HUES64 (cell line): ENCODE measurements around the gene GJB1.

Experiments
- H3K27ac ChIP-seq: 2 replicates; pipeline ENCODE4 v1.7.0; 2013; ENCODE audit warnings: low read depth, low read length, inconsistent platforms
- H3K27me3 ChIP-seq: 2 replicates; pipeline ENCODE4 v1.6.1; 2013; ENCODE audit warnings: mild to moderate bottlenecking, low read length; ENCODE audit not compliant: insufficient read depth
- H3K36me3 ChIP-seq: 2 replicates; pipeline ENCODE4 v1.6.1; 2013; ENCODE audit warnings: mild to moderate bottlenecking, low read length; ENCODE audit not compliant: insufficient read depth
- H3K4me1 ChIP-seq: 2 replicates; pipeline ENCODE4 v1.6.1; 2013; ENCODE audit warnings: mild to moderate bottlenecking, low read length, moderate library complexity; ENCODE audit not compliant: insufficient read depth
- H3K4me3 ChIP-seq: 2 replicates; pipeline ENCODE4 v1.5.1; 2013; ENCODE audit warnings: mild to moderate bottlenecking, low read length, moderate library complexity
- H3K9ac ChIP-seq: 2 replicates; pipeline ENCODE4 v1.6.1; 2013; ENCODE audit warnings: mild to moderate bottlenecking, low read depth, low read length
- H3K9me3 ChIP-seq: 2 replicates; pipeline ENCODE4 v1.6.1; 2013; ENCODE audit warnings: low read depth, low read length; ENCODE audit not compliant: insufficient read depth
- WGBS: fragments of 150-250, 120-280 bp; methylation state at CpG from one replicate; pipeline ENCODE4 v1.1.7; 2013; ENCODE audit warnings: missing lambda C conversion rate; 5-methylcytosine and 5-hydroxymethylcytosine counted together

GJB1 gene

DNA sequence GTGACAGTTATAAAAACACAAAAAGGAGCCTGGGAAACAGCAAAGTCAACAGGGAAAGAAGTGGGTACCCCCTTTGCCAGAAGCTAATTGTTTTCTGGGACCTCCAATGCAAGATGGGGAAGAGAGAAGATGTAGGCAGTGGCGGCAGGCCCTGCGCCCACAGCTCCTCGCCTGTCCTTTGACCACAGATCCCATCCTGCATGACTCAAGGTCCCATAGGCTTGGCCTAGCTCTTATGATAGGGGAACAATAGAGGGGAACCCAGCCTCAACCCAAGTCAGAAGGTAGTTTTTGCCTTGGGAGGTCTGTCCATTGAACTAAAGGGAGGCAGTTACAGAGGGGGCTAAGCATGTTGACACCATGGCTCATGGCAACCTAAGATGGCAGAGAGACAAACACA, 16.8 kb downstream of the GJB1 start:
- H3K9me3 ChIP-seq = no peaks in the 10 kb centered on the region
- WGBS = 100% methylated on average over 3 of the region's 3 CpGs

DNA sequence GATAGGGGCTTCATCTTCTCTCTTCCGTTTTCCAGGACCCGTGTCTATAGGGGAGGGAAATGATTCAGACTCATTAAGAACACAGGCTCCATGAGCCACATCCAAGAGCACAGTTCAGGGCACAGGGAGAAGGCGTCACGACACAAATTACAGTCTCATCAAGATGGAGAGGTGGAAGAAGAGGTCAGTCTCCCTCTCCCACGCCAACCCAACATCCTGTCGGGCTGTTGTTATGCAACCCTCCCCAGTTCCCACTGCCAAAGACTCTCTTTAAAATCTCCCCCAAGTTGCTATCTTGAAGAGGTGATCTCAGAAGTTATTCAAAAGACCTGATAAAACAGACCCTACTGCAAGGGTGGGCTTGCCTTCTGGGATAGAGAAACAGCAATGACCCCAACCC, 18.3 kb downstream of the GJB1 start:
- Histone ChIP-seq H3K4me3 (no peak overlapping the region), H3K36me3 (peaks cover 66% of the 10 kb centered on the region), H3K27ac (no peak overlapping the region), H3K27me3 (no peaks in the 10 kb centered on the region), H3K9me3 (no peaks in the 10 kb centered on the region), H3K4me1 (no peaks in the 10 kb centered on the region), H3K9ac (no peak overlapping the region)
- 95% methylated on average over 4 of the region's 6 CpGs for WGBS

More for the DNA sequence above, 16.8 kb downstream of the GJB1 start:
- no peak overlapping the region for H3K4me3 ChIP-seq
- peaks cover 52% of the 10 kb centered on the region for H3K36me3 ChIP-seq
- no peak overlapping the region for H3K9ac ChIP-seq
- no peaks in the 10 kb centered on the region for H3K27me3 ChIP-seq
- no peak overlapping the region for H3K27ac ChIP-seq
- no peaks in the 10 kb centered on the region for H3K4me1 ChIP-seq

DNA sequence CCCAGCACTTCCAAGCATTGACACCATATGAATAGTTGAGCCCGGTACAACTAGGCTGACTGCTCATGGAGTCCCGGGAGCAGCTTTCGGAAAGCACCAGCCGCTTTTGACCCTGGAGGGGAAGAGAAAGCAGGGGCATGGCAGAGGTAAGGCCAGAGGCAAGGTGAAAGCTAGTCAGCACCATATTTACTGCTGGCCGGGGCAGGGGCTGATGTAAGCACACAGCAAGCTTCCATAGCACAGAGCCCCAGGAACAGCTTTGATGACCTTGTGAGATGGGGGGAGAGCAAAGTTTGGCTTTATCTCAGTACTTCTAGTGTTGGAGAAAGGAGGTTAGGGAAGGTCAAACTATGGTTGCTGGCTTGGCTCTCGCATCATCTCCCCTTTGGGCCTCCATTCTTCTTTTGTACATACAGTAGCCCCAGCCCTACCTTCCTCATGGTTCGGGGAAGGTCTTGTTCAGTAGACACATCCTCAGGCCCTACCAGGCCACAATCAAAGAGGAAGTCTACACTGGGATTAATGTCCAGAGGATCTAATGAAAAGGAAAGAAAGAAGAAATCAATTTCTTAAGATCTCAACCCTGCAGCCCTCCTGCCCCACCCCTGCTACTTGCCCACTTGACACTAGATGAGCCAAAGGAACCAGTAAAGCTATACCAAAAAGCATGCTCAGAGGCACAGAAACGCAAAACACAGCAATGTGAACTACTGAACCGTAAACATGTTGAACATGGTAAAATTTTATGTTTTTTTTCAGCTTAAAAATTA, 21.5 kb downstream of the GJB1 start:
- H3K9ac ChIP-seq = no peak overlapping the region
- no peaks in the 10 kb centered on the region for H3K27me3 ChIP-seq
- H3K36me3 ChIP-seq = peaks cover 98% of the 10 kb centered on the region
- H3K9me3 ChIP-seq = no peaks in the 10 kb centered on the region
- H3K4me1 ChIP-seq = no peaks in the 10 kb centered on the region
- H3K27ac ChIP-seq = no peak overlapping the region
- WGBS = 95% methylated on average over 7 of the region's 9 CpGs
- H3K4me3 ChIP-seq = no peak overlapping the region

DNA sequence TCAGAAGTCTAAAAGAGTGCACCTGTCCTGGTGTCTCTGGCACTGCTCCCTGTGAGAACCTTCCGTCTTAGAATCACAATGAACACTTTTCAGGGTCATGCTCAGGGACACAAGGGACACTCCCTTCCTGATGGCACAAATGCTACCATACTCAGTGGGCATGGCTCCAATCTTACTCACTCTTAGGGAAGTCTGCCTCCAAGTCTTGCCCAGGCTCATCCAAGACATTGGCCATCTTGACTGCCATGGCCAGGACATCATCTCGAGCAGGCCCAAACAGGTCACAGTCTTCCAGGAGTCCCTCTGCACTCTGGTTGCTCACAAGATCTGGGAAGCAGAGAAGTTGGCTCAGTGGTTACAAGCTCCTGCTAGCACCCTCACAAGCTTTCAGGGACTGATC, 22.1 kb downstream of the GJB1 start:
- H3K27ac ChIP-seq = no peak overlapping the region
- 95% methylated on average over 2 of the region's 2 CpGs for WGBS
- H3K36me3 ChIP-seq = peaks cover 98% of the 10 kb centered on the region
- H3K9ac ChIP-seq = no peak overlapping the region
- H3K27me3 ChIP-seq = no peaks in the 10 kb centered on the region
- H3K9me3 ChIP-seq = no peaks in the 10 kb centered on the region
- H3K4me3 ChIP-seq = no peak overlapping the region
- H3K4me1 ChIP-seq = no peaks in the 10 kb centered on the region

DNA sequence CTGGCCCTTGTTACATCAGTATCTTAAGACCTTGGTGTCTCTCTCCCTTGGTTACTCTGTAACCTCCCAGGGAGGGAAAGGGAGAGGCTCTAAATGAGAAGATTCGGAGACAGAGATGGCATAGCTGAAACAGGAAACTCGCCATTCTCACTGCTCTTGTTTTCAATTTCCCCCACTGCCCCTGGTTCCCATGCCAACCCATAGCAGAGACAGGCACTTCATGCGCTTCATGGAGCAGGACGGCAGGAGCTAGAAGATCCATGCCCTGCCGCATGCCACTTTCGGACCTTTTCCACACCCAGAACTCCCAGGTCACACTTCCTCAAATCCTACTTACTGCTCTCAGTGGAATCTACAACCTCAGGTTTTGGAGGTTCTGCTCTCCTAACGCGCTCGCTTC, 27.8 kb downstream of the GJB1 start:
- Histone ChIP-seq H3K36me3 (peaks cover 51% of the 10 kb centered on the region), H3K9me3 (no peaks in the 10 kb centered on the region)

DNA sequence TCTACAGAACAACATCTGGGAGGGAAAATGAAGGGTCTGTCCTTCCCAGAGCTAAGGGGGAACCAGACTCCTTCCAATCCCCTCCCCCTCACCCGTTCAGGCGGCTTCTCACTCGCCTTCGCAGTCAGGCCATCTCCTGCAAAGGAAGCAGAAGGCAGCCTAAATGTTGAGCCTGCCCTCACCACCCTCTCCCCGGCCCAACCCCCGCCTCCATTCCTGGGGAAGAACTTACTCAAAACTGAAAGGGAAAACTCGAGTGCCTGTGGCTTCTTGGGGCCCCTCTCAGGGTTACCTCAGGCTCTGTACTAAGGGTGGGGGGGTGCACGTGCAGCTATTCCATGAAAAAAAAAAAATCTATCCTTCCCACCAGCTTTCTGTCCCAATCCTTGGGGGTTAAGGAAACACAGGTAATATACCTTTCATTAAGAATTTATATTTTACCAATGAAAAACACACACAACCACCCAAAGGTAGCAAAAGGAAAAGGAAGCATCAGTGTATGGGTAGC, 28.5 kb downstream of the GJB1 start:
- peak overlapping the region; percentile 93 for H3K4me3 ChIP-seq
- H3K36me3 ChIP-seq = peaks cover 46% of the 10 kb centered on the region
- H3K9ac ChIP-seq = 0 out of 2 replicates have a peak overlapping the region, but pooled peaks have one; percentile 40
- no peak overlapping the region for H3K27ac ChIP-seq
- WGBS = 45% methylated on average over 6 of the region's 8 CpGs
- H3K27me3 ChIP-seq = no peaks in the 10 kb centered on the region
- peaks cover 10% of the 10 kb centered on the region; the same call in 1 of the 2 replicates for H3K4me1 ChIP-seq
- H3K9me3 ChIP-seq = no peaks in the 10 kb centered on the region

More for the DNA sequence above, 27.8 kb downstream of the GJB1 start:
- Histone ChIP-seq H3K27me3 (no peaks in the 10 kb centered on the region), H3K27ac (no peak overlapping the region), H3K4me1 (peaks cover 9% of the 10 kb centered on the region; the same call in 1 of the 2 replicates), H3K9ac (no peak overlapping the region), H3K4me3 (no peak overlapping the region)
- 91% methylated on average over 9 of the region's 9 CpGs for WGBS

DNA sequence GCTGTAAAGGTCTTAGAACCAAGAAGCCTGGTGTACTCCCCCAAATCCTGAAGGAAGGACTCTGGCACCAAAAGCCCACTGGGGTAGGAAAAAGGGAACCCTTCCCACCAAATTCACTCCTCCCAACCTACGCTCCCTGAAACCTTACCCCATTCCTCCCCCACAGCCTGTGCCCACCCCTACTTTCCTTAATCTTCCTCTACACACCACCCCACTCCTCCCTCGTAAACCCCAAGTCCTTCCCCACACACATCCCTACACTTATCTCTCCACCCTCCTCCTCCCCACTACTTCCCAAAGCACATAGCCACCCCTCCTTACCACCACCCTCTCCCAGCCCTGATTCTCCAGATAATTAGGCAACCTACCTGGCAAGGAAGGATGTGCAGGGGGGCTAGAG, 29.2 kb downstream of the GJB1 start:
- 73% methylated on average over 2 of the region's 2 CpGs for WGBS
- Histone ChIP-seq H3K36me3 (peaks cover 39% of the 10 kb centered on the region), H3K4me3 (peak overlapping the region; percentile 93), H3K27me3 (no peaks in the 10 kb centered on the region), H3K9ac (peak overlapping the region; percentile 40), H3K9me3 (no peaks in the 10 kb centered on the region), H3K4me1 (peaks cover 10% of the 10 kb centered on the region; the same call in 1 of the 2 replicates), H3K27ac (no peak overlapping the region)

DNA sequence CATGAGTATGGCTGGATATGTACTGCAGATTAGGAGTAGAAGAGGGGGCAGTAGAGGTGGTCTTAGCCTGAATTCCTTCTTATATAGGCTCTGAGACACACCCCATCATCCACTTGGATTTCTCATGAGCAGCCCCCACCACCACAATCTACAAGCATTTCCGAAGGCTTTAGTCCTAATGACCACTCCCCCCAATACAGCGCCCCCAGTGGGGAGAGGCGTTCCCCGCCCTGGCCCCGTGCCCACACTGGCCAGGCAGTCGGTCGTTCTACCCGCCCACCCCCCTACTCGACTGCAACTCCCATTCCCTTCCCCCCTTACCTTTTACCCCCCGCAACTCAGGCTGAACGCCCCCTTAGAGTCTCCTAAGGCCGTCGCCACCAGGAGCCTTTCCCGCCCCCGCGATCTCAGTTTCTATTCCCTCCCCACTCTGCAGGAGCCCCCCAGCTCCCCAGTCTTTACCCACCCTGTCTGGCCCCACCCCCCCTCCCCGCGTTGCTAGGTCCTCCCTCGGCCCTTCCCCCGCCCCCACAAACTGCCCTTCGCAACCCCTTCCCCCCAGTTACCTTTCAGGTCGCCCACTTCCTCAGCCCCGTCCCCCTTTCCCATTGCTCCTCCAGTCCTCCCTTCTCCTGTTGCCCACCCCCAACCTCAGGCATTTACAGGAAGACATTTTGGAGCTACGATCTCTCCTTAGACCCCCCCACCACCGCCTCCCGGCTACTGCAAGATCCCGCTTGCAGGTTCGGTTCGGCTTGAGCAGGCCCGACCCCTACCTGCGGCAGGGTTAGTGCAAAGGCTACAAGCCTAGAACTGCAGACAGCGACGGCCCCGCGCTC, 30.4 kb downstream of the GJB1 start:
- no peaks in the 10 kb centered on the region for H3K9me3 ChIP-seq
- peaks cover 10% of the 10 kb centered on the region; the same call in 1 of the 2 replicates for H3K4me1 ChIP-seq
- H3K36me3 ChIP-seq = peaks cover 26% of the 10 kb centered on the region
- no peaks in the 10 kb centered on the region for H3K27me3 ChIP-seq
- peak overlapping the region; percentile 92 for H3K9ac ChIP-seq
- H3K27ac ChIP-seq = peak overlapping the region; percentile 94
- WGBS = under 1% methylated on average over 30 of the region's 35 CpGs
- peak overlapping the region; percentile 93 for H3K4me3 ChIP-seq

DNA sequence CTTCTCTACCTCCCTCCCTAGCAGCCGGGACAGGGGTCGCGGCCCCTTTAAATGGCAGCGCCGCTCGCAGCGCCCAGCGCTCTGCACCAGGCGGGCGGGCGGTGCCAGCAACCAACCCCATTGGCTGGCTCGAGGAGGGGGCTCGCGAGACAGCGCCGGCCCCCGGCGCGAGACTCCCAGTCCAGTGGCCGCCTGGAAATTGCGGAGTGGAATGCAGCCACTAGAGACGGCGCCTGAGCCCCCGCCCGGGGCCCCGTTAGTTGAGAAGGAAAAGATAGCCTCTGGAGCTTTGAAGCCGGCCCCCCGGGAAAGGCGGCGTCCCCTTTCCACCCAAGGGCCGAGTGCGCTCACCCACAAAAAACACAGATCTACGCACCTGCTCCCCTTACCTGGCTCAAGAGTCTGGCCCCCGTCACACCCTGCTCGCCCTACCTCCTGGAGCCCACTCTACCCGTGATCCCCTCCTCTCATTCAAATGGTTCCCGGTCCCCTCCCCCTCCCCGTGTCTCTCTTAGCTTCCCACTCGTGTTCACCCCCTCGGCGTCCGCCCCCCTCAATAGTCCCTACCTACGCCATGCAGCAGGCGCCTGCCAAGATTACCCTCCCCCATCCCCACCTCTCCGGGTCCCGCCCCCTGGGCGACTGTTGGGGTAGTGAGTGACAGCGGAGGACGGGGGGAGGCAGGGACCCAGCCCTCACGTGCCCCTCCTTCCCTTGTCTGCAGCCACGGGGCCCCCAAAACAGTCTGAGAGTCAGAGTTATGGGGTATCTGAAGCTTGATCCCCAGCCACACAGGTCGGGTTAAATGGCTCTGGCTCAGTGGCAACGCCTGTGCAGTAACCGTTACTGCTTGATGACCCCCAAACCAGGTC, 31.3 kb downstream of the GJB1 start, which contains the start of gene ZMYM3:
ZMYM3 (minus strand) TSS at position 49 of the 872 bp plus-strand sequence. CDS start 885 bp downstream, outside the sequence.
- under 1% methylated on average over 40 of the region's 54 CpGs for WGBS
- peaks cover 18% of the 10 kb centered on the region for H3K36me3 ChIP-seq
- H3K9ac ChIP-seq = peak within 1 kb of the TSS; percentile 92
- H3K4me1 ChIP-seq = peaks cover 10% of the 10 kb centered on the region; the same call in 1 of the 2 replicates
- H3K9me3 ChIP-seq = no peaks in the 10 kb centered on the region
- H3K27me3 ChIP-seq = no peaks in the 10 kb centered on the region
- H3K27ac ChIP-seq = peak within 1 kb of the TSS; percentile 94
- H3K4me3 ChIP-seq = peak within 1 kb of the TSS; percentile 93

DNA sequence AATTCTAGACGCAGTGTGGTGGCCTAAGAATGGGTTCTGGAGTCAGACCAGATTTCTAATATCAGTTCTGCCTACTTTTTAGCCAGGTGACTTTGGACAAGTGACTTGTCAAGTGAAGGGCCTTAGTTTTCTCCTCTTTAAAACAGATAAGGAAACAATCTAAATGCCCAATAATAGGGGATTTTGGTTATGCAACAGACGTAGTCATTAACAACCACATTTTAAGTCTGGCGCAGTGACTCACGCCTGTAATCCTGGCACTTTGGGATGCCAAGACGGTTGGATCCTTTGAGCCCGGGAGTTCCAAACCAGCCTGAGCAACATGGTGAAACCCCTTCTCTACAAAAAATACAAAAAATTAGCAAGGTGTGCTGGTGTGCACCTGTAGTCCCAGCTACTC, 33.0 kb downstream of the GJB1 start:
- WGBS = 91% methylated on average over 6 of the region's 6 CpGs
- Histone ChIP-seq H3K4me3 (no peak overlapping the region), H3K9me3 (no peaks in the 10 kb centered on the region), H3K27me3 (no peaks in the 10 kb centered on the region), H3K9ac (no peak overlapping the region), H3K4me1 (peaks cover 10% of the 10 kb centered on the region; the same call in 1 of the 2 replicates), H3K36me3 (0 out of 2 replicates have a peak, but pooled peaks cover under 1% of the 10 kb centered on the region), H3K27ac (no peak overlapping the region)
